Measurements from ENCODE around the gene TCF12. TPM values are rescaled to one million over a fixed set of nuclear protein-coding genes. Genes with fewer than 3 reads are reported as not detected.

Gene TCF12
- total and polyA plus RNA-seq, 2 of the 8 experiments (the other 6 are each of a cell fraction or from before 2014, with no cell fraction given): 85.8 to 101 TPM

GRCh38 chr15:56919031-56919608, 676 bp downstream of the TCF12 start (continued):
- TF ChIP-seq RNF2 (IDR thresholded peaks at IDR 0.05; ENCODE audit: borderline replicate concordance, low read depth, low read length, missing control alignments, poor library complexity, severe bottlenecking) (no peak), CEBPB (IDR thresholded peaks at IDR 0.05; ENCODE audit: low read depth, low read length) (no peak), CHD1 (IDR thresholded peaks at IDR 0.05; ENCODE audit: low read depth, low read length) (no peak), E2F6 (IDR thresholded peaks at IDR 0.05) (no peak), EGR1 (IDR thresholded peaks at IDR 0.05; ENCODE audit: borderline replicate concordance, low read depth, low read length) (no peak), RBBP5 (IDR thresholded peaks at IDR 0.05; ENCODE audit: borderline replicate concordance, low read depth, low read length) (peak; percentile 92; the same call in 1 of the 2 replicates), SIRT6 (IDR thresholded peaks at IDR 0.05; ENCODE audit: low read length) (no peak), SIN3A (conservative IDR thresholded peaks at IDR 0.05 in 1 of 2, IDR thresholded peaks at IDR 0.05 in 1 of 2; ENCODE audit: low read depth in 1 of 2, low read length in 2 of 2) (0 out of 4 replicates have a peak, but pooled peaks of 1 of the 2 experiments have one; percentile 18), SP4 (IDR thresholded peaks at IDR 0.05; ENCODE audit: low read length) (no peak), KDM4A (IDR thresholded peaks at IDR 0.05; ENCODE audit: low read depth, low read length, severe bottlenecking) (peak; percentile 82), TAF7 (optimal IDR thresholded peaks at IDR 0.05; ENCODE audit: borderline replicate concordance, low read depth, low read length) (no peak), TAF1 (IDR thresholded peaks at IDR 0.05; ENCODE audit: low read depth, low read length) (peak; percentile 89), POLR2A (IDR thresholded peaks at IDR 0.05; ENCODE audit: control extremely low read depth in 1 of 2, low read depth in 2 of 2, low read length in 2 of 2) (peak; percentile 60 to 86), PHF8 (conservative IDR thresholded peaks at IDR 0.05; ENCODE audit: low read depth, low read length) (peak; percentile 64), RXRA (IDR thresholded peaks at IDR 0.05; ENCODE audit: insufficient read depth, low read depth, low read length) (no peak), CTCF (IDR thresholded peaks at IDR 0.05; ENCODE audit: control extremely low read depth in 1 of 3, insufficient read depth in 1 of 3, low read depth in 1 of 3, low read length in 3 of 3) (no peak)
